SK-N-SH (cell line): ENCODE data around the gene GPR161. TPM values are rescaled to one million over a fixed set of nuclear protein-coding genes. Genes with fewer than 3 reads are reported as not detected.

Experiments used
- CTCF ChIA-PET: fragments of 300-600, 350-600 bp; formaldehyde crosslinking; extraction: SDS; loops from one replicate; lab custom pipeline; 2021; lab: Yijun Ruan, JAX
- POLR2A ChIA-PET: fragments of 350-600 bp; sonication (Branson Sonifier 250); formaldehyde crosslinking; extraction: SDS; loops from one replicate; lab custom pipeline; 2020; ENCODE audit warnings: antibody characterized with exemption, inconsistent platforms; lab: Yijun Ruan, JAX
- DNase-seq: peaks from one replicate; pipeline ENCODE4 v3.0.0; 2012
- H2AFZ ChIP-seq: fragments of 200-600 bp; sonication (generic); 2 replicates; pipeline ENCODE4 v1.8.1; 2016; ENCODE audit warnings: antibody characterized with exemption, mild to moderate bottlenecking, low read depth
- H3F3A ChIP-seq: fragments of 200-600 bp; sonication (generic); replicated peaks from 2 replicates; pipeline ENCODE3; 2016; ENCODE audit warnings: antibody characterized with exemption, mild to moderate bottlenecking; ENCODE audit not compliant: insufficient read depth
- H3K27ac ChIP-seq, 2 experiments: fragments of 200-500 bp in 1 of 2; fragments of 200-600 bp in 1 of 2; sonication (Bioruptor generic) in 1 of 2; sonication (generic), shearing (Covaris generic) in 1 of 2; 2 replicates each; pipeline versions ENCODE4 v1.5.1 to v1.6.1; 2014 to 2016; ENCODE audit warnings: low read depth in 2 of 2, inconsistent platforms in 1 of 2, low read length in 1 of 2, mild to moderate bottlenecking in 1 of 2, mixed read lengths in 1 of 2
- H3K27me3 ChIP-seq: fragments of 200-600 bp; sonication (generic), shearing (Covaris generic); 2 replicates; pipeline ENCODE4 v1.6.1; 2016; ENCODE audit warnings: mixed run types; ENCODE audit not compliant: insufficient read depth
- H3K36me3 ChIP-seq, 2 experiments: fragments of 200-500 bp in 1 of 2; fragments of 200-600 bp in 1 of 2; sonication (Bioruptor generic) in 1 of 2; sonication (generic) in 1 of 2; replicated peaks in 1 of 2; 2 replicates each; pipeline versions ENCODE3 to v1.5.1; 2014 to 2016; ENCODE audit warnings: low read length in 1 of 2, mild to moderate bottlenecking in 1 of 2; ENCODE audit not compliant: insufficient read depth in 2 of 2, control insufficient read depth in 1 of 2
- H3K4me1 ChIP-seq, 2 experiments: fragments of 200-500 bp in 1 of 2; fragments of 200-600 bp in 1 of 2; sonication (Bioruptor generic) in 1 of 2; sonication (generic), shearing (Covaris generic) in 1 of 2; 2 replicates each; pipeline versions ENCODE4 v1.5.1 to v1.6.1; 2014 to 2016; ENCODE audit warnings: low read depth in 1 of 2, low read length in 1 of 2, mixed run types in 1 of 2; ENCODE audit not compliant: insufficient read depth in 2 of 2, control insufficient read depth in 1 of 2
- H3K4me2 ChIP-seq: fragments of 200-600 bp; sonication (generic), shearing (Covaris generic); 2 replicates; pipeline ENCODE4 v1.6.1; 2017; ENCODE audit warnings: mixed run types
- H3K4me3 ChIP-seq, 2 experiments: fragments of 200-500 bp in 1 of 2; fragments of 200-600 bp in 1 of 2; sonication (Bioruptor generic) in 1 of 2; sonication (generic), shearing (Covaris generic) in 1 of 2; 2 replicates each; pipeline versions ENCODE4 v1.5.1 to v1.8.1; 2014 to 2016; ENCODE audit warnings: low read depth in 2 of 2, inconsistent platforms in 1 of 2, low read length in 1 of 2, mild to moderate bottlenecking in 1 of 2, mixed read lengths in 1 of 2, moderate library complexity in 1 of 2
- H3K79me2 ChIP-seq: fragments of 200-600 bp; sonication (generic); 2 replicates; pipeline ENCODE4 v1.8.1; 2017; ENCODE audit warnings: mild to moderate bottlenecking; ENCODE audit not compliant: insufficient read depth
- H3K9ac ChIP-seq: fragments of 200-600 bp; sonication (generic); 2 replicates; pipeline ENCODE4 v1.6.1; 2017; ENCODE audit warnings: mixed run types
- H3K9me2 ChIP-seq: fragments of 200-600 bp; sonication (generic); 2 replicates; pipeline ENCODE4 v1.6.1; 2017; ENCODE audit warnings: mixed run types
- H3K9me3 ChIP-seq: fragments of 200-600 bp; sonication (generic); 2 replicates; pipeline ENCODE4 v1.6.1; 2017; ENCODE audit warnings: mixed run types, mild to moderate bottlenecking, moderate library complexity
- H4K20me1 ChIP-seq: fragments of 200-600 bp; sonication (generic); 2 replicates; pipeline ENCODE4 v1.6.1; 2017; ENCODE audit warnings: mild to moderate bottlenecking, mixed run types; ENCODE audit not compliant: insufficient read depth
- CTCF ChIP-seq: fragments of 200-600 bp; sonication (generic); IDR thresholded peaks from 2 replicates; pipeline ENCODE4 v1.6.1; 2017; ENCODE audit warnings: antibody characterized with exemption, mild to moderate bottlenecking, moderate library complexity
- EZH2phosphoT487 ChIP-seq: fragments of 200-600 bp; sonication (generic); IDR thresholded peaks from 2 replicates; pipeline ENCODE4 v1.6.1; 2017; ENCODE audit warnings: low read depth, mixed run types, mild to moderate bottlenecking, antibody characterized with exemption, moderate library complexity, borderline replicate concordance
- FOSL2 ChIP-seq: IDR thresholded peaks from 2 replicates; pipeline ENCODE4 v1.4.0; 2012; ENCODE audit warnings: low read depth, mild to moderate bottlenecking, moderate library complexity, borderline replicate concordance
- FOXM1 ChIP-seq: IDR thresholded peaks from 2 replicates; pipeline ENCODE4 v1.4.0; 2012; ENCODE audit warnings: low read depth, mild to moderate bottlenecking
- GABPA ChIP-seq: IDR thresholded peaks from 2 replicates; pipeline ENCODE4 v1.4.0; 2012; ENCODE audit warnings: low read depth, mild to moderate bottlenecking
- GATA2 ChIP-seq: sonication (generic); formaldehyde crosslinking; IDR thresholded peaks from 2 replicates; pipeline ENCODE4 v1.5.0; 2020; ENCODE audit warnings: mild to moderate bottlenecking, missing genetic modification reagents
- JUND ChIP-seq: IDR thresholded peaks from 2 replicates; pipeline ENCODE4 v1.4.0; 2012
- NFIC ChIP-seq: IDR thresholded peaks from 2 replicates; pipeline ENCODE4 v1.4.0; 2012; ENCODE audit warnings: borderline replicate concordance
- NRF1 ChIP-seq: IDR thresholded peaks from 2 replicates; pipeline ENCODE4 v1.6.1; 2012; ENCODE audit warnings: low read depth, mild to moderate bottlenecking, low read length
- POLR2AphosphoS5 ChIP-seq: IDR thresholded peaks from 2 replicates; pipeline ENCODE4 v1.6.1; 2012; ENCODE audit warnings: low read depth, low read length
- RCOR1 ChIP-seq: fragments of 150-350 bp; IDR thresholded peaks from 2 replicates; pipeline ENCODE4 v1.6.1; 2017; ENCODE audit warnings: antibody characterized with exemption, low read length
- RXRA ChIP-seq: IDR thresholded peaks from 2 replicates; pipeline ENCODE4 v1.4.0; 2012; ENCODE audit warnings: low read depth, mild to moderate bottlenecking, borderline replicate concordance
- SIN3A ChIP-seq: IDR thresholded peaks from 2 replicates; pipeline ENCODE4 v1.6.1; 2012; ENCODE audit warnings: low read depth, mild to moderate bottlenecking, low read length, moderate library complexity, borderline replicate concordance
- TCF12 ChIP-seq: IDR thresholded peaks from 2 replicates; pipeline ENCODE4 v1.4.0; 2012
- TEAD4 ChIP-seq: IDR thresholded peaks from 2 replicates; pipeline ENCODE4 v1.4.0; 2012; ENCODE audit warnings: mild to moderate bottlenecking, borderline replicate concordance; ENCODE audit not compliant: insufficient read depth
- USF1 ChIP-seq: IDR thresholded peaks from 2 replicates; pipeline ENCODE4 v1.4.0; 2012; ENCODE audit warnings: low read depth, borderline replicate concordance
- USF2 ChIP-seq: fragments of 150-350 bp; IDR thresholded peaks from 2 replicates; pipeline ENCODE4 v1.6.1; 2017; ENCODE audit warnings: antibody characterized with exemption, low read length, low read depth, borderline replicate concordance
- YY1 ChIP-seq: IDR thresholded peaks from 2 replicates; pipeline ENCODE4 v1.4.0; 2012; ENCODE audit warnings: low read depth, mild to moderate bottlenecking
- WGBS: methylation state at CpG from one replicate; pipeline ENCODE4 v1.1.6; 2017; ENCODE audit warnings: low lambda C conversion rate; 5-methylcytosine and 5-hydroxymethylcytosine counted together
- polyA plus RNA-seq, 3 experiments: library from polyadenylated mRNA; depleted of rRNA; stranded (reverse); fragments of >200 nt; gene quantifications; 2 replicates each; pipeline ENCODE4 v1.2.3, GENCODE V29; 2012

The GPR161 gene
- polyA plus RNA-seq, 1 of the 3 experiments (the other 2 are of a cell fraction) = 20.1 TPM

DNA sequence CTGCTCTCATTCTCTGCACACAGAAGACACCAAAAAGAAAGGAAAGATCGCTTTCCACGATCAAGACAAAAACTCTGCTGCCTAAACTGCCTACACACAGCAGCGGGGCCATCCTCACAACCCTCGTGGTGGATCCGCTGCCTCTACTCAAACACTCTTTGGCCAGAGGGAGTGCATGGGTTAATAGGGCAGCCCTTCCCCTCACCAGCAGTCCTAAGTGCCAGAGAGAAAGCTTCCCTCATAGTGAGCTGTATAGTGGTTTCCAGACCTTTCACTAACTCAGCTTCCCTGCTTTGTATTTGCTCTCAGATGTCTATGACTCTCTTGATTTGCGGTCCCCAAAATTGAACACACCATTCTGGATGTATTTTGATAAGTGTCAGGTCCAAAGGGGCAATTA lies 30.9 kb downstream of the GPR161 start:
- WGBS = 99% methylated on average over 6 of the region's 6 CpGs

DNA sequence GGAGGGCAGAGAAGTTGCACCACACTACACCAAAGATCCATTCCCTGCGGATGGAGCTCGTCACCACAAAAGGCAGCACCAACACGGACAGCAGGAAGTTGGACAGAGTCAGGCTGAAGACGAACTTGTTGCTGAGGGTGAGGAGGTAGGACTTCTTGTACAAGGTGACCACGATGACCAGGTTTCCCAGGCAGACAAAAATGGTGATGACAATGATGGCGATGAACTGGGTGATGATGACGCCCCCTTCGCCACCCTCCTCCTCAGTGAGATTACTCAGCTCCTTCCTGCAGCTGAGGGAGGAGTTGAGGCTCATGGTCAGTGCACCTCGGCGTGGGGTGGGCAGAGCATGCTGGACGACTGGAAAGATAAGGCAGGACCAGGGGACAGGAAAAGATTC lies 32.2 kb downstream of the GPR161 start:
- Histone ChIP-seq H3K9me2 (no peaks in the 10 kb centered on the region), H3K4me3 (no peak overlapping the region), H3K9me3 (no peaks in the 10 kb centered on the region), H4K20me1 (no peaks in the 10 kb centered on the region), H3K27ac (no peak overlapping the region), H3K36me3 (peaks cover 16 to 24% of the 10 kb centered on the region in 2 experiments), H3K79me2 (peaks cover 28% of the 10 kb centered on the region), H3K27me3 (no peaks in the 10 kb centered on the region), H3K9ac (no peak overlapping the region)
- WGBS = 93% methylated on average over 11 of the region's 11 CpGs
- CTCF ChIA-PET = interaction anchor here (0.8 to 1.3 kb wide), 4 partner anchors 12 to 335 kb away, joined by 3 to 4 read pairs (median 3); no protein-coding TSS in a partner anchor
- TF ChIP-seq EZH2phosphoT487 (no peak), RCOR1 (no peak), JUND (no peak), RXRA (no peak), TEAD4 (no peak), FOSL2 (no peak), GATA2 (CRISPR knock-in tag) (no peak)
- TF ChIP-seq, all 33 proteins: peak for 0
- no peak for DNase-seq
- Histone ChIP-seq H3F3A (no peaks in the 10 kb centered on the region), H3K4me2 (no peak overlapping the region), H2AFZ (no peak overlapping the region), H3K4me1 (peaks cover 0 to 8% of the 10 kb centered on the region in 2 experiments; a peak in 1 of 4 replicates)
- POLR2A ChIA-PET = no interaction called here

More for the DNA sequence above, 30.9 kb downstream of the GPR161 start:
- DNase-seq = no peak
- Histone ChIP-seq H3K79me2 (peaks cover 40% of the 10 kb centered on the region), H2AFZ (no peak overlapping the region), H3K9ac (no peak overlapping the region), H3K27me3 (no peaks in the 10 kb centered on the region), H3K9me3 (no peaks in the 10 kb centered on the region), H4K20me1 (no peaks in the 10 kb centered on the region), H3K4me1 (peaks cover 0 to 7% of the 10 kb centered on the region in 2 experiments; a peak in 1 of 4 replicates), H3K27ac (no peak overlapping the region), H3K4me2 (no peak overlapping the region), H3K4me3 (no peak overlapping the region), H3K36me3 (peaks cover 16 to 23% of the 10 kb centered on the region in 2 experiments), H3K9me2 (no peaks in the 10 kb centered on the region), H3F3A (peaks cover 4% of the 10 kb centered on the region)
- ChIA-PET CTCF (no interaction called here), POLR2A (no interaction called here)
- TF ChIP-seq USF1 = no peak
- TF ChIP-seq GABPA = no peak
- no peak for TF ChIP-seq USF2
- no peak for TF ChIP-seq POLR2AphosphoS5
- TF ChIP-seq YY1 = no peak
- no peak for TF ChIP-seq NFIC
- no peak for TF ChIP-seq CTCF
- TF ChIP-seq TCF12 = no peak
- TF ChIP-seq FOSL2 = no peak
- no peak for TF ChIP-seq FOXM1
- no peak for TF ChIP-seq NRF1
- no peak for TF ChIP-seq SIN3A
